T-helper 17 cell (primary cell): Measurements from ENCODE around the gene GLOD5. TPM values are rescaled to one million over a fixed set of nuclear protein-coding genes. Genes with fewer than 3 reads are reported as not detected.

Experiments
- ATAC-seq: fragments of 150-1000 bp; cut with Tn5 transposase; 2 replicates; pipeline ENCODE4 v1.10.0; 2021; ENCODE audit warnings: mild to moderate bottlenecking, moderate library complexity
- DNase-seq, 3 donors: peaks; one replicate each; pipeline versions ENCODE4 v3.0.0 to v3.0.0-alpha.2; 2020 to 2021
- H3K9me3 ChIP-seq: one replicate; pipeline ENCODE4 v1.7.0; 2013; ENCODE audit warnings: low read length, mild to moderate bottlenecking; ENCODE audit not compliant: control insufficient read depth, poor library complexity, severe bottlenecking
- H3K27ac Mint-ChIP-seq: one replicate; pipeline ENCODE4 v1.8.0; 2022; ENCODE audit warnings: mild to moderate bottlenecking, moderate library complexity, mixed read lengths
- H3K27me3 Mint-ChIP-seq: one replicate; pipeline ENCODE4 v1.8.0; 2022; ENCODE audit warnings: mixed read lengths
- H3K36me3 Mint-ChIP-seq: one replicate; pipeline ENCODE4 v1.8.0; 2022; ENCODE audit warnings: low read depth, mixed read lengths
- H3K4me1 Mint-ChIP-seq: one replicate; pipeline ENCODE4 v1.8.0; 2022; ENCODE audit warnings: mild to moderate bottlenecking, mixed read lengths
- H3K4me3 Mint-ChIP-seq: one replicate; pipeline ENCODE4 v1.8.0; 2022; ENCODE audit warnings: mild to moderate bottlenecking, moderate library complexity, mixed read lengths
- total RNA-seq, 4 donors: library from RNA in 2 of 4; stranded (reverse) in 2 of 4; gene quantifications; one replicate each; pipeline ENCODE4 v1.2.3 and lab custom pipeline; 2022 to 2026

GLOD5 gene
- total RNA-seq, 2 donors from 2014 or later = not detected

- Mint-ChIP-seq H3K4me1 (peaks cover 12% of the 10 kb centered on the region), H3K36me3 (no peaks in the 10 kb centered on the region), H3K27me3 (no peaks in the 10 kb centered on the region), H3K4me3 (peak overlapping the region; percentile 91), H3K27ac (peak overlapping the region; percentile 92)
- H3K9me3 ChIP-seq = no peaks in the 10 kb centered on the region
- peak; percentile 99 for ATAC-seq
- peak; percentile 65 to 79 (median 73) for DNase-seq
Observed at GRCh38 chrX:48737213-48737938, 24.2 kb upstream of the GLOD5 start.

- H3K4me3 Mint-ChIP-seq = peak overlapping the region; percentile 91
- H3K4me1 Mint-ChIP-seq = peaks cover 12% of the 10 kb centered on the region
- H3K27ac Mint-ChIP-seq = peak overlapping the region; percentile 92
- H3K36me3 Mint-ChIP-seq = no peaks in the 10 kb centered on the region
- ATAC-seq = no peak
- no peaks in the 10 kb centered on the region for H3K27me3 Mint-ChIP-seq
- H3K9me3 ChIP-seq = no peaks in the 10 kb centered on the region
- no peak for DNase-seq
Observed at GRCh38 chrX:48737940-48738339, 23.6 kb upstream of the GLOD5 start.

- no peak overlapping the region for H3K4me3 Mint-ChIP-seq
- H3K36me3 Mint-ChIP-seq = no peaks in the 10 kb centered on the region
- H3K27me3 Mint-ChIP-seq = no peaks in the 10 kb centered on the region
Observed at GRCh38 chrX:48741834-48742233, 19.7 kb upstream of the GLOD5 start.

GRCh38 chrX:48745222-48745621 lies 16.3 kb upstream of the GLOD5 start:
- no peaks in the 10 kb centered on the region for H3K36me3 Mint-ChIP-seq
- no peaks in the 10 kb centered on the region for H3K9me3 ChIP-seq
- no peak overlapping the region for H3K4me3 Mint-ChIP-seq
- no peaks in the 10 kb centered on the region for H3K27me3 Mint-ChIP-seq
- no peak overlapping the region for H3K27ac Mint-ChIP-seq
- no peaks in the 10 kb centered on the region for H3K4me1 Mint-ChIP-seq
- DNase-seq (no peak), ATAC-seq (no peak)

More at GRCh38 chrX:48741834-48742233, 19.7 kb upstream of the GLOD5 start:
- Mint-ChIP-seq H3K4me1 (peaks cover 5% of the 10 kb centered on the region), H3K27ac (no peak overlapping the region)
- no peak for DNase-seq
- no peaks in the 10 kb centered on the region for H3K9me3 ChIP-seq
- ATAC-seq = no peak

GRCh38 chrX:48747415-48748016 lies 14.0 kb upstream of the GLOD5 start:
- H3K4me1 Mint-ChIP-seq = no peaks in the 10 kb centered on the region
- DNase-seq = no peak
- no peaks in the 10 kb centered on the region for H3K36me3 Mint-ChIP-seq
- no peaks in the 10 kb centered on the region for H3K9me3 ChIP-seq
- H3K4me3 Mint-ChIP-seq = no peak overlapping the region
- ATAC-seq = no peak
- H3K27ac Mint-ChIP-seq = no peak overlapping the region
- H3K27me3 Mint-ChIP-seq = no peaks in the 10 kb centered on the region

GRCh38 chrX:48749182-48749581 lies 12.4 kb upstream of the GLOD5 start:
- no peaks in the 10 kb centered on the region for H3K36me3 Mint-ChIP-seq
- no peaks in the 10 kb centered on the region for H3K27me3 Mint-ChIP-seq
- DNase-seq = no peak
- ATAC-seq = no peak
- H3K9me3 ChIP-seq = no peaks in the 10 kb centered on the region
- H3K4me3 Mint-ChIP-seq = no peak overlapping the region
- no peak overlapping the region for H3K27ac Mint-ChIP-seq
- no peaks in the 10 kb centered on the region for H3K4me1 Mint-ChIP-seq

GRCh38 chrX:48751343-48751742 lies 10.2 kb upstream of the GLOD5 start:
- no peaks in the 10 kb centered on the region for H3K9me3 ChIP-seq
- Mint-ChIP-seq H3K36me3 (no peaks in the 10 kb centered on the region), H3K4me3 (no peak overlapping the region), H3K4me1 (no peaks in the 10 kb centered on the region), H3K27ac (peak overlapping the region; percentile 85), H3K27me3 (no peaks in the 10 kb centered on the region)
- ATAC-seq = no peak
- DNase-seq = no peak

GRCh38 chrX:48752498-48752897 lies 9.0 kb upstream of the GLOD5 start:
- Mint-ChIP-seq H3K27me3 (no peaks in the 10 kb centered on the region), H3K4me3 (no peak overlapping the region), H3K27ac (no peak overlapping the region), H3K4me1 (no peaks in the 10 kb centered on the region), H3K36me3 (no peaks in the 10 kb centered on the region)
- no peaks in the 10 kb centered on the region for H3K9me3 ChIP-seq
- DNase-seq (no peak), ATAC-seq (no peak)

GRCh38 chrX:48753708-48754228 lies 7.8 kb upstream of the GLOD5 start:
- H3K27me3 Mint-ChIP-seq = no peaks in the 10 kb centered on the region
- H3K27ac Mint-ChIP-seq = no peak overlapping the region
- H3K4me1 Mint-ChIP-seq = no peaks in the 10 kb centered on the region
- no peak for ATAC-seq
- DNase-seq = no peak
- H3K9me3 ChIP-seq = no peaks in the 10 kb centered on the region
- no peaks in the 10 kb centered on the region for H3K36me3 Mint-ChIP-seq
- H3K4me3 Mint-ChIP-seq = no peak overlapping the region

GRCh38 chrX:48754238-48754637 lies 7.3 kb upstream of the GLOD5 start:
- no peak for ATAC-seq
- H3K9me3 ChIP-seq = no peaks in the 10 kb centered on the region
- Mint-ChIP-seq H3K36me3 (no peaks in the 10 kb centered on the region), H3K27ac (no peak overlapping the region), H3K4me1 (no peaks in the 10 kb centered on the region), H3K27me3 (no peaks in the 10 kb centered on the region), H3K4me3 (no peak overlapping the region)
- DNase-seq = no peak

- H3K27ac Mint-ChIP-seq = no peak overlapping the region
- H3K4me1 Mint-ChIP-seq = peaks cover 2% of the 10 kb centered on the region
- H3K36me3 Mint-ChIP-seq = no peaks in the 10 kb centered on the region
- ATAC-seq (no peak), DNase-seq (no peak)
- no peak overlapping the region for H3K4me3 Mint-ChIP-seq
- H3K9me3 ChIP-seq = no peaks in the 10 kb centered on the region
- H3K27me3 Mint-ChIP-seq = no peaks in the 10 kb centered on the region
Observed at GRCh38 chrX:48769230-48769629, 7.7 kb downstream of the GLOD5 start.

- Mint-ChIP-seq H3K36me3 (no peaks in the 10 kb centered on the region), H3K27ac (no peak overlapping the region), H3K4me3 (no peak overlapping the region), H3K27me3 (peaks cover 5% of the 10 kb centered on the region), H3K4me1 (peaks cover 2% of the 10 kb centered on the region)
- ATAC-seq = no peak
- H3K9me3 ChIP-seq = no peaks in the 10 kb centered on the region
- DNase-seq = no peak
Observed at GRCh38 chrX:48770296-48770695, 8.7 kb downstream of the GLOD5 start.

- H3K27ac Mint-ChIP-seq = no peak overlapping the region
- peaks cover 5% of the 10 kb centered on the region for H3K27me3 Mint-ChIP-seq
- H3K9me3 ChIP-seq = no peaks in the 10 kb centered on the region
- ATAC-seq = no peak
- peaks cover 2% of the 10 kb centered on the region for H3K36me3 Mint-ChIP-seq
- no peak for DNase-seq
- H3K4me3 Mint-ChIP-seq = no peak overlapping the region
- peaks cover 2% of the 10 kb centered on the region for H3K4me1 Mint-ChIP-seq
Observed at GRCh38 chrX:48772602-48773001, 11.1 kb downstream of the GLOD5 start.
